NCI-H2107 treated with DMSO at 0.1 percent for 48 hours (cell line): ENCODE measurements around the gene SEMA6A.

Source experiments
- DNase-seq: peaks from one replicate; lab custom pipeline; 2025; ENCODE audit not compliant: unreplicated experiment; lab: John Stamatoyannopoulos, UW

Gene SEMA6A

DNA sequence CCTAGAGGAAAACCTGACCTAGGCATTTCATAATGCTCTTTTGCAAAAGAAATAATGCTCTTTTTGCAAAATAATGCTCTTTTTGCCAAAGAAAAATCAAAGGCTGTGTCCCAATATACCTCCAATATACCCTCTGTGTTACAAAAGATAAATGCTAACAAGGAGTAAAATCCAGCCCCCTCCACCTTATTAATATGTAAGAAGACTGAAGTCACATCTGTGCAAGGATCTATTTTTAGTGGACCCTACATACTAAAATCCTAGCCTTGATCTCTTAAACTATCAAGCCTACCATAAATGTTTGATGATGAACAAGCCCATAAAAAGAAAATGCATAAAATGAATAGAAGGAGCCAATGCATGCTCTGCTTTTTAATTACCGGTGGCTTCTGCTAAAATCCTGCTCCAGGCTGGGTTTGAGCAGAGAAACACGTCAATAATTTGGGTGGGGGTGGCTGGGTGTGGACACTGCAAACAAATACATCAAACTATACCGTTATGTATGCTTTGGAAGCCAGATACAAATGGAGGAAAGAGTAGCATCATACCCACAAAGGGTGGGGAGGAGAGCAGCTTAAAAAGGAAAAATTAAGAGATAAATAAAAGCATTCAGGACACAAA is 131.6 kb downstream of the SEMA6A start:
- DNase-seq: no peak

- DNase-seq: peak; percentile 63
Observed at GRCh38 chr5:116442095-116442534, 132.5 kb downstream of the SEMA6A start.

- peak; percentile 46 for DNase-seq
Observed at GRCh38 chr5:116441223-116441622, 133.4 kb downstream of the SEMA6A start.

GRCh38 chr5:116440457-116441001 is 134.1 kb downstream of the SEMA6A start:
- DNase-seq: no peak

DNA sequence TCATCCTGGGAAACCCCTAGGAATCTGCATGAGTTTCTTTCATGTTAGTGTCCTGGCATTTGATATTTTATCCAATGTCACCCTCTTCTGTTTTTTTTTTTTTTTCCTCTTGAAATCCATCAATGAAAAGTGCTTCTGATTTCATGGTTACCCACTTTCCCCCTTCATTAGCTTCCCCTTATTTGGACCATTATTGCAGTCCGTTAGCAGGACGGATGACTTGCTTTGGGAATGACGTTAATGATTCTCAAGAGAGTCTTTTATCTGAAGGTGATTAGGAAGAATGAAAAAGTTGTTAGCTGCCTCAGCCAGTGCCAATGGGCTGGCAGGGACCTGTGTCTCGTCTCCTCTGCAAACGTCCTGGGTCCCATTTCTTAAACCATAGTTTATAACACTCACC is 134.7 kb downstream of the SEMA6A start:
- no peak for DNase-seq

DNA sequence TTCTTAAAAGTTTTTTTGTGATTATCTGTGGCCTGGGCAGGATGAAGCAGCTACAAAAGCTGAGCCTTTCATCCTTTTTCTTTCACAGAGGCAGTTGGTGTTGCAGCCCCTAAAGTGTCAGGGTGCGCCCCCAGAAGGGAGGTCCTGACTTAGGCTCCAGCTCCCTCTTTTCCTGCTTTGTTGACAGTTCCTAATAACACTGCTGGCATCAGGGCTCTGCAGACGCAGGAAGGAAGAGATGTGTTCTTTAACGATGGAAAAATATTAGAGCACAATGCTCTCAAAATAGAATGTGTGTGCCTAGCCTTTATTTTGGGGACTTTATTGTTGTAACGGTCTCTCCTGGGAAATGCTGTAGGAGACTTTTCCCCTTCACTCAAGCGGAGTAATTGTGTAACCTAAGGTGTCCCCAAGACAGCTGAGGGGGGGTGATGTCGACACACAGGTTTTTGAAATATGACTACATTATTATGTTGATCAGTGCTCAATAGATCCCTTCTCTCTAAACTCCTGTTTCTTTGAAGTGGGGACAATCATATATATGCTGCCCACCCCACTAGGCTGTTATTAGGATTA is 135.6 kb downstream of the SEMA6A start:
- DNase-seq: no peak

GRCh38 chr5:116437922-116438578 is 136.6 kb downstream of the SEMA6A start:
- no peak for DNase-seq

- no peak for DNase-seq
Observed at GRCh38 chr5:116437351-116437705, 137.3 kb downstream of the SEMA6A start.

DNA sequence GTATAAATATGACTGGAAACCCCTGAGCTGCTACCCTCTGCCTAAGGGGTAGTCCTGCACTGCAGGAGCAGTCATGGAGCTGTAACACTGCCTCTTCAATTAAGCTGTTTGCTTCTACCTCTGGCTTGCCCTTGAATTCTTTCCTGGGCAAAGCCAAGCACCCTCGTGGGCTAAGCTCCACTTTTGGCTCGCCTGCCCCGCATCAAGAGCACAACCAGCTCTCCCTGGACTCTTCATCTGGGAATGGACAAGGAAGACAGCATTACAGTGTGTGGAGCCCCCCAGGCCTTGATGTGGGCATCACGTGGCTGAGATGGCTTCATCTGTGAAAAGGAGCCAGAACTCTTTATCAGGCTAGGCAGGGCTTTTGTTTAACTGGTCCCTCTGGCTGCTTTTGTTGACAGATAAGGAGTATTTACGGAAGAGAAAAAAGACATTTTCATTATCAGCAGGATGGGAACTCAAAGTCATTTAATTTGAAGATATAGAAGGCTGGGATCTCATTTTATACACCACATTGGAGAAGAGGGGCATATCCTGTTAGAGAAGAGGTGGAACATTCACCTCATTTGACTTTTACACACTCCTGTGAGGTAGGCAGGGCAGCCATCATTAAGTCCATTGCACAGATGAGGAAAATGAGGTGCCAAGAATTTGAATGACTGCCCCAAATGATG is 137.8 kb downstream of the SEMA6A start:
- no peak for DNase-seq

- DNase-seq: no peak
Observed at GRCh38 chr5:116428966-116429365, 145.7 kb downstream of the SEMA6A start.

DNA sequence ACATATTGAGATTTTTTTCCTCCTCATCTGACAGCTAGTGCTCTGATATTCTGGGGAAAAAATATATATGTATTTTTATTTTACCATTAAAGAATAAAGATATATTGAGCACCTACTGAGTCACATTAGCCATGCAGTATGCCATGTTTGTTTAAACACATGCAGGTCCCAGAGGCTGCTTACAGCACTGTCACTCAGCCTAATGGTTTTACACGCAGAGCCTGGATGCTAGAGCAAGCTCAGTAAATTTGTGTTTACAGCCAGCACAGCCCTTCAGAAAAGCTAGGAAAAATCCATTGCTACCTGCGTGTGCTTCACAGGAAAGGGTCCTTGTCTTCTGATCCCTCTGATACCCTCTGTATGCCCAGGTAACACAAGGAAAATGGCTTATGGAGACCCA is 146.2 kb downstream of the SEMA6A start:
- DNase-seq: no peak

- no peak for DNase-seq
Observed at GRCh38 chr5:116424951-116425350, 149.7 kb downstream of the SEMA6A start.

- DNase-seq: no peak
Observed at GRCh38 chr5:116424258-116424615, 150.4 kb downstream of the SEMA6A start.

DNA sequence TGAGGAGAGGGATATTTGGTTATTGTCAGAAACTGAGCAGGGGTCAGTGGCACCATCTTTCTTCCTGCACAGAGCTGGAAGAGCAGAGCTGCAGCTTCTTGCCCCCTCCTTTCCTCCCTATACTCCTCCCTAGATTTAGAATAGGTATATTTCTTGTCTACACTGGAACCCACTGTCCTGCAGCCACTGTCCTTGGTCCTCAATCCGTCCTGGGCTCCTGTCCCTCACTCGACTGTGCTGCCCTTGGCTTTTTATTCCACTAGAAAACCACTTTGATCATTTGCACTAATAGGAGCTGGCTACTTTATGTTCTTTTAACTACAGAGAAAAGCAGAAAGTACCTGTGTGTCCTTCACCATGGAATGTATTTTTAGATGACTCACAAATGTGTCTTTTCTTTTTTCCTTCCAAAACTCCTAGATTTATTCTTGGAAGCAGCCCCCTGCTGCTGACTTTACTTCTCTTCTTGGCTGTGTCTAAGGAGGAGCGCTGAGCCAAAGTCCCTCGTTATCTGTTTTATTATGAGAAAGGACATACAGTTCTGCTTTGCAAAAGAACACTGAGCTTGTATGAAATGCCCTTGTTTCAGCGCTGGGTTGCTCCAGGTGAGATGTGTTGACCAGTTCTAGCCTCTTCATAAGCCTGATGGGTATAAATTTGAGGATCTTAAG is 150.9 kb downstream of the SEMA6A start:
- no peak for DNase-seq

GRCh38 chr5:116423141-116423540 is 151.5 kb downstream of the SEMA6A start:
- DNase-seq: no peak

DNA sequence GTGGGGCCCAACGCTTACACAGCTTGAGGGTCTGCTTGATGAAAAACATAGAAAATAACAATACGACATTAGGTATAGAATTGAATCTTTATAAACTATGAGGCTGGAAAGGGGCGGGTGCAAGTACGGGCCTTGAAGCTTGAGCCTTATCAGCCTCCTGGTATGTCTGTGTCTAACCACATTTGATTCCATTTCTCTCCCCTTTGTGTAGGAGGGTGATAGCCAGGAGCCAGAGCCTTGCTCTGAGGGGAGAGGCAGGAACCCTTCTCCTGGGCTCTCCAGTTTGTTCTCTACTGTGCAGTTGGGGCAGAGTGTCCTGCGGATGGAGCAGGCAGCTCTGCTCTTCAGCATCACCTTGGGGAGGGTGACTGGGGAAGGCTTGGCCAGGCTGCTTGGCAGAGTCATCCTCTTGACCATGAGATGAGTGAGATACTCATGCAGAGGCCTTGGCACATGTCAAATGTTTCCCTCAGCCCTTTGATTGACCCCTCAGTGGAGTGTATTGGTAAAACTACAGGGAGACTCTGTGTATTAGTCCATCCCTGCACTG is 153.5 kb downstream of the SEMA6A start:
- DNase-seq: no peak

DNA sequence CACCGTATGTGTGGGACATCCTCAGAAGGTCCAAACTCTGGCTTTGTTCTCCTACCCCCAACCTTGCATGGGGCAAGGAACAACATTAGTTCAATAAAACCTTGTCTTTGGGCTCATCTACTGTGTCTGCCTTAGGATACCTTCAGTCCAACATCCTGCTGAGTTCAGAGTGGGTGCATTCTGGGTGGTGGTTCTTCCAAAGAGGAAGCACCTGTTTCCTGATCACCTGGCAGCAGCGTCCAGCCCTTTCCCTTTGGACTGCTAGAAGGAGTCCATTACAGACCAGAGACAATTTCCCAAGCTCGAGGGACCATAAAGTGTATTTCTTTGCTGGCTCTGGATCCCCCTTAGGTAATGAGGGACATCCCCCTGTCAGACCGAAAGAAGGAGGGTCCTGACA is 154.1 kb downstream of the SEMA6A start:
- no peak for DNase-seq

- no peak for DNase-seq
Observed at GRCh38 chr5:116419258-116419657, 155.4 kb downstream of the SEMA6A start.

DNA sequence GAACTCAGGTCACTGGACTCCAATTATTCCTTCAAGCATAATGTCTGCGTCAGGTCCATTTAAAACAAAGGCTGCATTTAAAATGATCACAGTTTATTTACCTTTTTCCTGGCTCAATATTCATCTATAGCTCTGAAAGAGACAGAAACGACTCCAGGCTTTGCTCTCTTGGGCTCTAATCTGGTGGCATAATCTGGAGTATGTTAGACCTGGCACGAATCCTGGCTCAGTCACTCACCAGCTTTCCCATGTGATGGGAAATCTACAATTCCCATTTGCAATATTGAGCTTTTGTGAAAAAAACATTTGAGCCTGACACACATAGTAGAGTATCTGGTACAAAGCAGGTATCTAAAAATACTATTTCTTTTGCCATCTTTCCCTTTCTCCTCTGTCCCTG is 155.8 kb downstream of the SEMA6A start:
- DNase-seq: no peak

GRCh38 chr5:116418016-116418415 is 156.6 kb downstream of the SEMA6A start:
- no peak for DNase-seq

- DNase-seq: no peak
Observed at GRCh38 chr5:116415989-116416388, 158.6 kb downstream of the SEMA6A start.
